CMK (cell line): ENCODE data around the gene OR2H2.
A peak's percentile ranks its signal among the peaks of the same experiment; 100 is the strongest.

Source experiments
- DNase-seq: peaks from one replicate; pipeline ENCODE4 v3.0.0-alpha.2; 2010; ENCODE audit warnings: low read depth

Gene OR2H2

DNA sequence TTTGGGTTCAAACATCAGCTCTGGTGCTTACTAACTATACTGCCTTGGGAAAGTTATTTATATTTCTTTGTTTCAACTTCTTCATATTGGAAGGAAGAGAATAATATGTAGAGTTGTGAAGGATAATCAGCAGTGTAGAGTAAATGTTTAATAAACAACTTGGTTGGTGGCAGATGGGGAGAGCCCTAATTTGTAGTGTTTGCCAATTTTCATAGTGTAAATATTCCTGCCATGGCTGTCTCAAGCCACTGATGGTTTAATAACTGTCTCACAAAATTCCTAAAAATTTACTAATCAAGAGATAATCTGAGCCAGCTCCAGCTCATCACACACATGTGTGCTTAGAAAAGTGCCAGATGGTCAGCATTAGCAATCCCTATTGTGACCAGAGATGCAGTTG is at the start of gene OR2H2:
Gene OR2H2, plus strand, starts transcription at position 301 of the 400 bp plus-strand sequence. CDS start 2,824 bp downstream, outside the sequence.
- no peak for DNase-seq

DNA sequence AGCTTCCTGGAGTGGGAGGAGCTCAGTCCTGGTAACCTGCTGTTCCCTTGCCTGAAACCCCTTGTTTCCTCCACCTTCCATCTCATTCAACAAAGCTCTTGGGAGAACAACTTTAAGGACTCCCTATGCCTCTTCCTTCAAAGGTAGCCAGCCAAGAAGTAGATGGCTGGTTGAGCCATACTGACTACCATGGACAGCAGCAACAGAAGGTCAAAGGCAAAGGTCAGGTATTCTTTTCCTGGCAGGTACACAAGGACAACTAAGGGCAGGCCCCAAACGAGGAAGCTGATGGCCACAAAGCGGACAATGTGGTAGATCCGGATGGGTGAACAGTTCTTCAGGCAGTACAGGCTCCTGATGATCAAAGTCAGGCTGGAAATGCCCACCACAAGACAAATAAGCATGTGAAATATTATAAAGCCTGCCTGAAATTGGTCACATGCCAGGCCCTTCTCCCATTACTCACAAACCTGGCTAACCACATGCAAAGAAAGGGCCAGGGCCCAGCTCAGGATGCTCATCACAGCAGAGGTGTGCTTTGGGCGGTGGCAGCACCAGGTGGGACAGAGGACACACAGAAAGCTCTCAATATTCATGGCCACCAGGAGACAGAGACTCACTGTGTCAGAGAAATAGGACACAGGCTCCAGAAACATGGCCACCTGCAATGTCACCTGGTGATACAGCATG is 47.1 kb upstream of the OR2H2 start:
- DNase-seq, result no peak

GRCh38 chr6:29547573-29547972 is 37.3 kb upstream of the OR2H2 start:
- DNase-seq, result no peak

GRCh38 chr6:29552512-29553051 is 32.3 kb upstream of the OR2H2 start:
- DNase-seq, result no peak

DNA sequence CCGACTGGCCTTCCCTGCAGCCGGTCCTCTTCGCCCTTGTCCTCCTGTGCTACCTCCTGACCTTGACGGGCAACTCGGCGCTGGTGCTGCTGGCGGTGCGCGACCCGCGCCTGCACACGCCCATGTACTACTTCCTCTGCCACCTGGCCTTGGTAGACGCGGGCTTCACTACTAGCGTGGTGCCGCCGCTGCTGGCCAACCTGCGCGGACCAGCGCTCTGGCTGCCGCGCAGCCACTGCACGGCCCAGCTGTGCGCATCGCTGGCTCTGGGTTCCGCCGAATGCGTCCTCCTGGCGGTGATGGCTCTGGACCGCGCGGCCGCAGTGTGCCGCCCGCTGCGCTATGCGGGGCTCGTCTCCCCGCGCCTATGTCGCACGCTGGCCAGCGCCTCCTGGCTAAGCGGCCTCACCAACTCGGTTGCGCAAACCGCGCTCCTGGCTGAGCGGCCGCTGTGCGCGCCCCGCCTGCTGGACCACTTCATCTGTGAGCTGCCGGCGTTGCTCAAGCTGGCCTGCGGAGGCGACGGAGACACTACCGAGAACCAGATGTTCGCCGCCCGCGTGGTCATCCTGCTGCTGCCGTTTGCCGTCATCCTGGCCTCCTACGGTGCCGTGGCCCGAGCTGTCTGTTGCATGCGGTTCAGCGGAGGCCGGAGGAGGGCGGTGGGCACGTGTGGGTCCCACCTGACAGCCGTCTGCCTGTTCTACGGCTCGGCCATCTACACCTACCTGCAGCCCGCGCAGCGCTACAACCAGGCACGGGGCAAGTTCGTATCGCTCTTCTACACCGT is 31.5 kb upstream of the OR2H2 start:
- no peak for DNase-seq

DNA sequence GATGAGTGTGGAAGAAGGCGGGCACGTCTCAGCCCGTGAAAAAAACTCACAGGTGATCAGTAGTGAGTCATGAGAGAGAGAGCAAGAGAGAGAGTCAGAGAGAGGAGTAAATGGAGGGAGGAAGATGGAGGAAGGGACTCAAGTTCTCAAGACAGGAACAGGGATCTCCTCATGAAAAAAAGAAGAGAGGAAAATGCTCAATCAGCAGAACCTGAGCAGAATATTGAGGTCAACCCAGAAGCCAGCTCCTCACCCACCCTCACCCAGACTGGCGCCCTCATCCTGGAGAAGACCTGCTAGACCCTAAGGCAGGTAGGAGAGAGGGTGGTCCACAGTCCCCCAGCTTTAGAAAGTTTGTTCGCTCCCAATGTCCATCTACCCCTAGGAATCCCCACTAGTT is 30.2 kb upstream of the OR2H2 start:
- DNase-seq, result no peak

GRCh38 chr6:29557320-29557719 is 27.6 kb upstream of the OR2H2 start:
- DNase-seq, result no peak

DNA sequence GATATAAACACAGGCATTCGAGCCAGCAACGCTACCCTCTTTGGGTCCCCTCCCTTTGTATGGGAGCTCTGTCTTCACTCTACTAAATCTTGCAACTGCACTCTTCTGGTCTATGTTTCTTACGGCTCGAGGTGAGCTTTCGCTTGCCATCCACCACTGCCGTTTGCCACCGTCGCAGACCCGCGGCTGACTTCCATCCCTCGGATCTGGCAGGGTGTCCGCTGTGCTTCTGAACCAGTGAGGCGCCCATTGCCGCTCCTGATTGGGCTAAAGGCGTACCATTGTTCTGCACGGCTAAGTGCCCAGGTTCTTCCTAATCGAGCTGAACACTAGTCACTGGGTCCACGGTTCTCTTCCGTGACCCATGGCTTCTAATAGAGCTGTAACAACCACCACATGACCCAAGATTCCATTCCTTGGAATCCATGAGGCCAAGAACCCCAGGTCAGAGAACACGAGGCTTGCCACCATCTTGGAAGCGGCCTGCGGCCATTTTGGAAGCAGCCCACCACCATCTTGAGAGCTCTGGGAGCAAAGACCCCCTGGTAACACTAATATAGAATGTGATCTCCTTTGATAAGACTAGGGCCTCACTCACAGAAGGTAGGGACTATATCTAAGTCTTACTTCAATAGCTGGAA is 26.4 kb upstream of the OR2H2 start:
- DNase-seq, result no peak

- DNase-seq, result no peak
These were observed 25.2 kb upstream of the OR2H2 start, which contains the start of gene UBD for GRCh38 chr6:29559524-29560287. Gene UBD (minus strand): TSS chr6:29559732. CDS start chr6:29559701, 31 bp downstream.

- DNase-seq, result no peak
These were observed 23.8 kb upstream of the OR2H2 start for GRCh38 chr6:29561091-29561490.

DNA sequence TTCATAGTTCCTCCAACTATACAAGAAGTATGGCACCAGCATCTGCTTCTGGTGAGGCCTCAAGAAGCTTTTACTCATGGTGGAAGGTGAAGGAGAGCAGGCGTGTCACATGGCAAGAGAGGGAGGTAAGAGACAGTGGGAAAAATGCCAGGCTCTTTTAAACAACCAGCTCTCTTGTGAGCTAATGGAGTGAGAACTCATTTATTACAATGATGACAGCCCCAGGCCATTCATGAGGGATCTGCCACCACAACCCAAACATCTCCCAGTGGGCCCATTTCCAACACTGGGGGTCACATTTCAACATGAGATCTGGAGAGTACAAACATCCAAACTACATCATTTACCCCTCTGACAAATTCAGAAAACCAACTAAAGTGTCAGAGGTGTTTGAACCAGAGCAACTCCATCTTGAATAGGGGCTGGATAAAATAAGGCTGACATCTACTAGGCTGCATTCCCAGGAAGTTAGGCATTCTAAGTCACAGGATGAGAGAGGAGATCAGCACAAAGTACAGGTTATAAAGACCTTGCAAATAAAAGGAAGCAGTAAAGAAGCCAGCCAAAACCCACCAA is 23.2 kb upstream of the OR2H2 start:
- DNase-seq, result no peak

GRCh38 chr6:29563435-29563965 is 21.4 kb upstream of the OR2H2 start:
- DNase-seq, result no peak

GRCh38 chr6:29564875-29565274 is 20.0 kb upstream of the OR2H2 start:
- DNase-seq, result no peak

- DNase-seq, result no peak
These were observed 18.1 kb upstream of the OR2H2 start for GRCh38 chr6:29566856-29567255.

GRCh38 chr6:29567541-29567940 is 17.4 kb upstream of the OR2H2 start:
- no peak for DNase-seq

DNA sequence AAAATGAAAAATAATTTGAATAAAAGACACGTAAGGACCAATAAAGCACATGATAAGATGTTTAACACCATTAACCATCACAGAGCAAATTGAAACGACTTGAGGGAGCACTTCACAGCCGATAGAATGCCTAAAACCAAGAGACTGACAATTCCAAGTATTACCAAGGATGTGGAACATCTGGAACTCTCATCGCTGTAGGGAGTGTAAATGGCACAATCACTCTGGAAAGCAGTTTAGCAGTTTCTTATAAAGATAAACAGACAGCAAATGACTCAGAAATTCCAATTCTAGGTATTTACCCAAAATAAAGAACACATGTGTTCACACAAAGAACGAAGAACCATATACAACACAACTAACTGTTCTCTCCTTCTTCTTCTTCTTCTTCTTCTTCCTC is 16.9 kb upstream of the OR2H2 start:
- no peak for DNase-seq

DNA sequence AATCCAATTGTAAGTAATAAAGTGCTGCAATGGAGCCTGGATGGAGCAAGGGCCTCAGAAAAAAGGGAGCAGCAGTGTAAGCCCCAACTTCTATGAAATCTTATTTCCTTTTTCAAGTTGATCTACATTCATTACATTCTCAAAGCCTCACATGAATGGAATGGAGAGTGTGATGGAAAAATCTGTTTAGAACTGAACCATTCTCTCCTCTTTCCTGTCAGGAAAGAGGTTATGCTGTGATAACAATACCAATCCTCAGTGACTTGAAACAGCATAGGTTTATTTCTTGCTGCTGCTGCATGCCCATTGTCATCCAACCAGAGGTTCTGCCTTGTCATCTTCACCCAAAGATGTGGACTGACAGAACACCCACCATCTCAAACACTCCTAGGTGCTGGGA is 8.9 kb upstream of the OR2H2 start:
- DNase-seq, result no peak

- no peak for DNase-seq
These were observed 7.4 kb upstream of the OR2H2 start for GRCh38 chr6:29577544-29577943.

DNA sequence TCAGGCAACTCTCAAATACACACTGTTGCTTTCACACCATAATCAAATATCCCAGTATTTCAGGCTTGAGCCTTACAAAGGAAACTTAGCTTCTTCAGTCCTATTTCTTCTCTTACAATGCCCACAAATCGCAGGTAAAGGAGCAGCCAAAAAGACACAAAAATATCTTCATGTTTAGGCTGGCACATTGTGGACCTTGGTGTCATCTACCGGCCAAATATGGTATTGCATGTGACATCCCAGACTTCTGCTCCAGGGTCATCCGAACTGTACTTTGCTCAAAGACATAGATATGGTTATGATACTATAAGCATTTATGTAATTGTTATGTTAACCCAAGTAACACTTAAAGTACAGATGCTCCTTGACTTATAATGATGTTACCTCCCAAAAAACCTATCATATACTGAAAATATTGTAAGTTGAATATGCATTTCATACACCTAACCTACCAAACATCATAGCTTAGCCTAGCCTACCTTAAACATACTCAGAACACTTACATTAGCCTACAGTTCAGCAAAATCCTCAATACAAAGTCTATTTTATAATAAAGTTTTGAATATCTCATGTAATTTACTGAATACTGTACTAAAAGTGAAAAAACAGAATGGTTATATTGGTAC is 4.6 kb downstream of the OR2H2 start:
- peak; percentile 49 for DNase-seq

DNA sequence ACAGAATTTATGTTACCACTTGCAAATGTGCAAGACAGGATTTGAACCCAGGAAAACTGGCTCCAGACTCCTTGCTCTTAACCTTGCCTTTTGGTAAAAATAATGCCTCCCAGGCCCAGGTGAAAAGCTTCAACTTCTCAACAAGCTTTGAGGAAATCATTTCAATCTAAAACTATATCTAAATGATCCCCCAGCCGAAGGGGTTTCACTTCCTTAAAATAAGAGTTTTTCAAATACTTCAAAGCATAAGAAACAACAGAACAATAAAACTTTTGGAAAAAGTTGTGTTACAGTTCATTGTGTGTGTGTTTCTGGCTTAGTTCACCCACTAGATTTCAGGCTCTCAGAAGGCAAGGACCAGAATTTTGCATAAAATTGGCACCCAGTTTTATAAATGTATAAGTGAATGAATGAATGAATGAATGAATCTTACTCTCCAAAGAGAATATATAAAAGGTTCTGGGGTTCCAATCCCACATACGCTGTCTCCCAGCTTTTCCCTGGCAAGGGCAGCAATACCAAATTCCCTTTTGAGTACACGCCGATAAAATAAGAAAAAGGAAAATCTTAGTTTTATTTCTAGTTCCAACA is 5.4 kb downstream of the OR2H2 start:
- DNase-seq, result no peak
